GM12864 (cell line): ENCODE data around the gene UBXN10.

Source experiments
- DNase-seq: peaks from one replicate; pipeline ENCODE4 v3.0.0-alpha.2; 2011; ENCODE audit warnings: low read depth
- H3K4me3 ChIP-seq: 2 replicates; pipeline ENCODE4 v1.5.1; 2011; ENCODE audit warnings: mild to moderate bottlenecking, low read depth, low read length, control low read depth
- CTCF ChIP-seq: IDR thresholded peaks from 2 replicates; pipeline ENCODE4 v1.5.1; 2011; ENCODE audit warnings: low read depth, mild to moderate bottlenecking, moderate library complexity, low read length, control low read depth, inconsistent platforms; ENCODE audit errors: missing control alignments

Gene UBXN10

GRCh38 chr1:20233866-20234265 is 48.0 kb downstream of the UBXN10 start:
- no peak for DNase-seq
- no peak for TF ChIP-seq CTCF
- H3K4me3 ChIP-seq: no peak overlapping the region

GRCh38 chr1:20234788-20235535 is 49.1 kb downstream of the UBXN10 start:
- no peak for TF ChIP-seq CTCF
- no peak for DNase-seq
- no peak overlapping the region for H3K4me3 ChIP-seq

GRCh38 chr1:20237646-20238045 is 51.8 kb downstream of the UBXN10 start:
- TF ChIP-seq CTCF: no peak
- H3K4me3 ChIP-seq: no peak overlapping the region
- no peak for DNase-seq

- H3K4me3 ChIP-seq: no peak overlapping the region
- DNase-seq: no peak
- no peak for TF ChIP-seq CTCF
Observed at GRCh38 chr1:20240012-20240411, 54.1 kb downstream of the UBXN10 start.

GRCh38 chr1:20242890-20243479 is 57.1 kb downstream of the UBXN10 start:
- no peak overlapping the region for H3K4me3 ChIP-seq
- no peak for DNase-seq
- no peak for TF ChIP-seq CTCF
